ENCODE measurements around the gene PLSCR4.

Gene PLSCR4

GRCh38 chr3:146178006-146178689 lies 72.8 kb downstream of the PLSCR4 start:
- H3K4me3 ChIP-seq (ENCODE audit: low read depth, low read length) = no peak overlapping the region
- DNase-seq (ENCODE audit: low read depth) = no peak
- TF ChIP-seq, protein P1, sequence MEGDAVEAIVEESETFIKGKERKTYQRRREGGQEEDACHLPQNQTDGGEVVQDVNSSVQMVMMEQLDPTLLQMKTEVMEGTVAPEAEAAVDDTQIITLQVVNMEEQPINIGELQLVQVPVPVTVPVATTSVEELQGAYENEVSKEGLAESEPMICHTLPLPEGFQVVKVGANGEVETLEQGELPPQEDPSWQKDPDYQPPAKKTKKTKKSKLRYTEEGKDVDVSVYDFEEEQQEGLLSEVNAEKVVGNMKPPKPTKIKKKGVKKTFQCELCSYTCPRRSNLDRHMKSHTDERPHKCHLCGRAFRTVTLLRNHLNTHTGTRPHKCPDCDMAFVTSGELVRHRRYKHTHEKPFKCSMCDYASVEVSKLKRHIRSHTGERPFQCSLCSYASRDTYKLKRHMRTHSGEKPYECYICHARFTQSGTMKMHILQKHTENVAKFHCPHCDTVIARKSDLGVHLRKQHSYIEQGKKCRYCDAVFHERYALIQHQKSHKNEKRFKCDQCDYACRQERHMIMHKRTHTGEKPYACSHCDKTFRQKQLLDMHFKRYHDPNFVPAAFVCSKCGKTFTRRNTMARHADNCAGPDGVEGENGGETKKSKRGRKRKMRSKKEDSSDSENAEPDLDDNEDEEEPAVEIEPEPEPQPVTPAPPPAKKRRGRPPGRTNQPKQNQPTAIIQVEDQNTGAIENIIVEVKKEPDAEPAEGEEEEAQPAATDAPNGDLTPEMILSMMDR (IDR thresholded peaks at IDR 0.05; ENCODE audit: control insufficient read depth, extremely low read depth, insufficient read depth) = no peak

GRCh38 chr3:146177519-146177918 lies 73.4 kb downstream of the PLSCR4 start:
- no peak overlapping the region for H3K4me3 ChIP-seq (ENCODE audit: low read depth, low read length)
- TF ChIP-seq, protein P1 (IDR thresholded peaks at IDR 0.05; ENCODE audit: control insufficient read depth, extremely low read depth, insufficient read depth) = no peak
- no peak for DNase-seq (ENCODE audit: low read depth)

GRCh38 chr3:146177072-146177471 lies 73.8 kb downstream of the PLSCR4 start:
- no peak for DNase-seq (ENCODE audit: low read depth)
- no peak overlapping the region for H3K4me3 ChIP-seq (ENCODE audit: low read depth, low read length)
- TF ChIP-seq, protein P1 (IDR thresholded peaks at IDR 0.05; ENCODE audit: control insufficient read depth, extremely low read depth, insufficient read depth) = no peak

DNA sequence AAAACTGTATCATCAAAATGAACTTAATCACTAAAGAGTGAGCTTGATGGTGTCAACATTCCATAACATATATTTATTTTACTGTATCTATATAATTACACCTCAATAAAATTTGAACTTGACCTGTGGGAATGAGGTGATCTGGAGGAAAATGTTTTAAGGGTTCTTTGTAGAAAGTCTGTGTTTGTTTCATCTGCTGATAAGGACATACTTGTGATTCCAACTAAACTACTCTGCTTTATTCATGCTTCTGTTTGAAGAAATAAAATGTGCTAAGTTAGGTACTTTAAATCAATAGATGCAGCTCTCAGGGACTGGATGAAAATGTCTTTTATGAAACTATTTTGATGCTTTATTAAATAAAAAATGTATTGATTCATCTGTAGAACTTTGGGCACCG lies 78.3 kb downstream of the PLSCR4 start:
- no peak for DNase-seq (ENCODE audit: low read depth)
- TF ChIP-seq, protein P1 (IDR thresholded peaks at IDR 0.05; ENCODE audit: control insufficient read depth, extremely low read depth, insufficient read depth) = no peak
- no peak overlapping the region for H3K4me3 ChIP-seq (ENCODE audit: low read depth, low read length)

DNA sequence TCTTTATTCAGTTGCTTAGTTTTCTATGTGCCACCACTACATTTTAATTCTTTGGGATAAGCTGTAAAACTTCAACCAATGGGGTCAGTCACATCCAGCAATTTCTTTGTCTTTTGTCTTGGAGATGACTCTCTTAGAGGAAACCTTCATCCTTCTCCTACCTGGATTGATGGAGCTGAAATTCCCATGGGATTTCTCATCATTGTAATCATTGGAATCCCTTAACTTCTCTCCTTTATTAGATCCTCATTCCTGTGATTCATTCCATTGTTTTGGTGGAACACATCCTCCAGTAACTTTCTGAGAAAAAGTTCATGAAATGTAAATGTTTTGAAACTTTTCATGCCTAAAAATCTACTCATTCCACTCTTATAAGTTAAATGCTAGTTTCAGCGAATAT lies 80.3 kb downstream of the PLSCR4 start:
- no peak for DNase-seq (ENCODE audit: low read depth)
- H3K4me3 ChIP-seq (ENCODE audit: low read depth, low read length) = no peak overlapping the region
- TF ChIP-seq, protein P1 (IDR thresholded peaks at IDR 0.05; ENCODE audit: control insufficient read depth, extremely low read depth, insufficient read depth) = no peak

DNA sequence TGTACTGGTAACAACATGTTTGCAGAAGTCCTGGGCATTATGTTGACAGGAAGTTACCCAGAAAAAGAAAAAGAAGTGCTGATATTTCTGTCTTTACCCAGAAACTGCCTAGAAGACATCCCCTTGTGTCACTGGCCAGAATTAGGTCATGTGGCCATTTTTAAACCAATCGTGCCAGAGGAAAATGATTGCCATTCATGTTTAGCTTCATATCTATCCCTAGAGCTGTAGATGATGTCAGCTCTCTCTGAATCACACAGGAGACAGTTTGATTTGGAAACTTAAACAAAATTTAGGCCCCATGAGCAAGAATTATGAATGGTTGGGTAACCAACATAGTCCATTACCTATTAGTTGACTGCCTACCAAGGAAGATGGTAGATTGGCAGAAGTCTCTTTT lies 81.0 kb downstream of the PLSCR4 start:
- no peak overlapping the region for H3K4me3 ChIP-seq (ENCODE audit: low read depth, low read length)
- DNase-seq (ENCODE audit: low read depth) = no peak
- TF ChIP-seq, protein P1 (IDR thresholded peaks at IDR 0.05; ENCODE audit: control insufficient read depth, extremely low read depth, insufficient read depth) = no peak

DNA sequence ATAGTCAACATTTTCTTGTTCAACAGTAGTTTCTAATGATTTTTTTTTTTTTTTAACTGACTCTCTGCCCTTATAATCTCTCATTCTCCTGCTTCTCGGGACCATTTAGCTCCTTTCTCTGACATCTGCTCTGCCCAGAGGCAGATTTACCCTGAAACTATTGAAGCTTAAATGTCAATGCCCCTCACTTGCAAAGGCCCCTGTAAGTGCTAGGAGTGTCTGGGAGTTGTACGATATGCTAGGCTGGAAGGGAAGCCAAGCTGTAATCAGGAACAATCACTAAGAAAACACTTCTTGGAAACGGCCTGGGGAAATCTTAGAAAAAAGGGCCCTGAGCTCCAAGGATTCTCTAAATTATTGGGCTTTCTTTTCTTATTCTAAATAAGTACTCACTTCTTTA lies 84.1 kb downstream of the PLSCR4 start:
- no peak overlapping the region for H3K4me3 ChIP-seq (ENCODE audit: low read depth, low read length)
- DNase-seq (ENCODE audit: low read depth) = no peak
- TF ChIP-seq, protein P1 (IDR thresholded peaks at IDR 0.05; ENCODE audit: control insufficient read depth, extremely low read depth, insufficient read depth) = no peak
